ENCODE results near the gene AEBP2. TPM values are rescaled to one million over a fixed set of nuclear protein-coding genes. Genes with fewer than 3 reads are reported as not detected.

The AEBP2 gene
- total and polyA plus RNA-seq, 12 donors: 5.7 to 31.6 (median 28.2) TPM

GRCh38 chr12:19561411-19561961, 122.2 kb downstream of the AEBP2 start:
- no peak for DNase-seq
- H3K4me1 ChIP-seq: no peaks in the 10 kb centered on the region
- no peaks in the 10 kb centered on the region for H3K36me3 ChIP-seq
- no peak for TF ChIP-seq CTCF (IDR thresholded peaks at IDR 0.05)
- no peak overlapping the region for H3K27ac ChIP-seq
- peaks cover 0 to 8% (median 0%) of the 10 kb centered on the region in 11 donors for H3K9me3 ChIP-seq
- intact Hi-C loops (cut with DNase I): no loop called here
- no peak for ATAC-seq
- no peaks in the 10 kb centered on the region for H3K27me3 ChIP-seq
- H3K4me3 ChIP-seq: no peak overlapping the region

Measured in heart right ventricle (tissue), 16 donors.